ENCODE results near the gene PEX26. TPM values are rescaled to one million over a fixed set of nuclear protein-coding genes. Genes with fewer than 3 reads are reported as not detected.

Gene PEX26
- total RNA-seq, 2 experiments from 2014 or later: 17.6 to 43.5 TPM

DNA sequence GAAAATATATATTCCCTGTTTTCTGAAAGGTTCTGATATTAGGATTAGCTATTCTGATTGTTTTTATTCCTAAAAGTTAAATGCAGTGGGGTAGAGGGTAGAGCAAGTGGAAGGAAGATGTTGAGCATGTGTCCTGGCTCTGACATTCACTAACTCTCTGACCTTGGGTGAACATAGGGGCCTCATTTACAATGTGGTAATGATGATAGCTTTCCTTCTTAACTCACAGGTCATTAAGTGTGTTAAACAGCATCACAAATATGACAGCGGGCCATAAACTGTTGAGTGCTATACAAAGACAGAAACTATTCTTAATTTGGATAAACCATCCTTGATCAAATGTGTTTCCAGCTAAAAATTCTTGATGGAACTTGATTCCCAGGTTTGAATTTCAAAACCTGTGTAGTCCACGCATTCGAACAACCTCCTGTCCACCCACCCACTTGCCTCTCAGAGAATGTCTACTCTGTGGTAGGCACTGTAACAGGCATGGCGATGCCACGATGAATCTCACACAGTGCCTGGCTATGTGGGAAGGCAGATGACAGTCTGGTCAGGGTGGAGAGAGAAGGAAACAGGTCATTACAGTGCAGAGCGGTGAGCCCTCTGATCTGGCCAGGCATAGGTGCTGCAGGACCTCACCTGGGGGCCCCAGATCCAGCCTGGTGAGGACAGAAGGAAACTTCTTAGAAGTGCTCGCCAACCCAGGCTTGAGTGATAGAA lies 19.3 kb upstream of the PEX26 start:
- no peaks in the 10 kb centered on the region for H3K9me3 ChIP-seq (ENCODE audit: low read length)
- H3K79me2 ChIP-seq (ENCODE audit: insufficient read depth, low read depth, low read length): 0 out of 2 replicates have a peak, but pooled peaks cover 7% of the 10 kb centered on the region
- peak overlapping the region; percentile 58 for H3K4me2 ChIP-seq (ENCODE audit: low read length)
- peak overlapping the region; percentile 50 for H3K4me3 ChIP-seq (ENCODE audit: low read depth, low read length, poor library complexity, severe bottlenecking)
- DNase-seq (ENCODE audit: low spot score): no peak
- intact Hi-C loops (cut with micrococcal nuclease; ENCODE audit: unreplicated experiment): no loop called here
- H2AFZ ChIP-seq (ENCODE audit: low read length): peak overlapping the region; percentile 32; the same call in 1 of the 2 replicates
- H3K9me2 ChIP-seq (ENCODE audit: insufficient read depth, low read length): no peaks in the 10 kb centered on the region
- H3K27ac ChIP-seq (ENCODE audit: low read depth, low read length, poor library complexity, severe bottlenecking): peak overlapping the region; percentile 65
- TF ChIP-seq EZH2phosphoT487 (IDR thresholded peaks at IDR 0.05; ENCODE audit: borderline replicate concordance, low read depth, low read length): no peak
- TF ChIP-seq, protein P1, sequence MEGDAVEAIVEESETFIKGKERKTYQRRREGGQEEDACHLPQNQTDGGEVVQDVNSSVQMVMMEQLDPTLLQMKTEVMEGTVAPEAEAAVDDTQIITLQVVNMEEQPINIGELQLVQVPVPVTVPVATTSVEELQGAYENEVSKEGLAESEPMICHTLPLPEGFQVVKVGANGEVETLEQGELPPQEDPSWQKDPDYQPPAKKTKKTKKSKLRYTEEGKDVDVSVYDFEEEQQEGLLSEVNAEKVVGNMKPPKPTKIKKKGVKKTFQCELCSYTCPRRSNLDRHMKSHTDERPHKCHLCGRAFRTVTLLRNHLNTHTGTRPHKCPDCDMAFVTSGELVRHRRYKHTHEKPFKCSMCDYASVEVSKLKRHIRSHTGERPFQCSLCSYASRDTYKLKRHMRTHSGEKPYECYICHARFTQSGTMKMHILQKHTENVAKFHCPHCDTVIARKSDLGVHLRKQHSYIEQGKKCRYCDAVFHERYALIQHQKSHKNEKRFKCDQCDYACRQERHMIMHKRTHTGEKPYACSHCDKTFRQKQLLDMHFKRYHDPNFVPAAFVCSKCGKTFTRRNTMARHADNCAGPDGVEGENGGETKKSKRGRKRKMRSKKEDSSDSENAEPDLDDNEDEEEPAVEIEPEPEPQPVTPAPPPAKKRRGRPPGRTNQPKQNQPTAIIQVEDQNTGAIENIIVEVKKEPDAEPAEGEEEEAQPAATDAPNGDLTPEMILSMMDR (conservative IDR thresholded peaks at IDR 0.05; ENCODE audit: low read length): no peak
- H3K4me1 ChIP-seq (ENCODE audit: insufficient read depth, low read length, poor library complexity, severe bottlenecking): peaks cover 62% of the 10 kb centered on the region
- BruUV-seq (replicated peaks): no TSS peak
- CTCF ChIA-PET (ENCODE audit: unreplicated experiment): interaction anchor here (0.6 to 3.1 kb wide), 5 partner anchors 10 to 33 kb away, joined by 3 to 15 read pairs (median 6); no protein-coding TSS in a partner anchor
- POLR2A ChIA-PET: interaction anchor here (1.0 to 5.1 kb wide), 5 partner anchors 10 to 61 kb away, joined by 3 to 48 read pairs (median 5); no protein-coding TSS in a partner anchor
- H3K36me3 ChIP-seq (ENCODE audit: insufficient read depth, low read length): no peaks in the 10 kb centered on the region
- H4K20me1 ChIP-seq (ENCODE audit: insufficient read depth, low read length): no peaks in the 10 kb centered on the region

GRCh38 chr22:18059094-18059417 lies 18.7 kb upstream of the PEX26 start:
- Histone ChIP-seq H3K4me3 (ENCODE audit: low read depth, low read length, poor library complexity, severe bottlenecking) (no peak overlapping the region), H3K9me3 (ENCODE audit: low read length) (no peaks in the 10 kb centered on the region), H3K4me1 (ENCODE audit: insufficient read depth, low read length, poor library complexity, severe bottlenecking) (peaks cover 65% of the 10 kb centered on the region), H3K79me2 (ENCODE audit: insufficient read depth, low read depth, low read length) (0 out of 2 replicates have a peak, but pooled peaks cover 7% of the 10 kb centered on the region), H3K9me2 (ENCODE audit: insufficient read depth, low read length) (no peaks in the 10 kb centered on the region), H3K4me2 (ENCODE audit: low read length) (peak overlapping the region; percentile 58; the same call in 1 of the 2 replicates), H3K36me3 (ENCODE audit: insufficient read depth, low read length) (no peaks in the 10 kb centered on the region), H3K27ac (ENCODE audit: low read depth, low read length, poor library complexity, severe bottlenecking) (no peak overlapping the region), H4K20me1 (ENCODE audit: insufficient read depth, low read length) (no peaks in the 10 kb centered on the region), H2AFZ (ENCODE audit: low read length) (no peak overlapping the region; the same call in 1 of the 2 replicates)
- DNase-seq (ENCODE audit: low spot score): no peak
- ChIA-PET POLR2A (interaction anchor here (1.0 to 5.1 kb wide), 5 partner anchors 10 to 62 kb away, joined by 3 to 48 read pairs (median 5); no protein-coding TSS in a partner anchor), CTCF (ENCODE audit: unreplicated experiment) (interaction anchor here (2.0 kb wide), 1 partner anchor 30 kb away, joined by 5 read pairs; no protein-coding TSS in a partner anchor)
- intact Hi-C loops (cut with micrococcal nuclease; ENCODE audit: unreplicated experiment): no loop called here
- BruUV-seq (replicated peaks): no TSS peak
- no peak for TF ChIP-seq EZH2phosphoT487 (IDR thresholded peaks at IDR 0.05; ENCODE audit: borderline replicate concordance, low read depth, low read length)
- TF ChIP-seq, protein P1 (conservative IDR thresholded peaks at IDR 0.05; ENCODE audit: low read length): no peak

DNA sequence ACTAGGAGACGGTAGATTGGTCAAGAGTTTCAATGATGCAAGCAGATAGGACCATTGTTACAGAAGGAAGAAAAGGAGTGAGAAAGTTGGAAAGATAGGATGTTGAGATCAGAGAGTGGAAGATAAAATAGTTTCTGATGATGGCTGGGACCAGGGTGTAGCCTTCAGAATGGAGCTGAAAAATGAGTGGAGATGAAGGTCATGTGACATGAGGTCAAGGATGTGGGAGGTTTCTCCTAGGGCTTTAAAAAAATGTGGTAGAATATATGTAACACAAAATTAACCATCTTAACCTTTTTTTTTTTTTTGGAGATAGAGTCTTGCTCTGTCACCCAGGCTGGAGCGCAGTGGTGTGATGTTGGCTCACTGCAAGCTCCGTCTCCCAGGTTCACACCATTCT lies 18.3 kb upstream of the PEX26 start:
- POLR2A ChIA-PET: interaction anchor here (5.1 kb wide), 1 partner anchor 30 kb away, joined by 48 read pairs; no protein-coding TSS in a partner anchor

More for the DNA sequence above, 18.3 kb upstream of the PEX26 start:
- DNase-seq (ENCODE audit: low spot score): no peak
- intact Hi-C loops (cut with micrococcal nuclease; ENCODE audit: unreplicated experiment): no loop called here
- Histone ChIP-seq H3K4me1 (ENCODE audit: insufficient read depth, low read length, poor library complexity, severe bottlenecking) (peaks cover 68% of the 10 kb centered on the region), H3K9me2 (ENCODE audit: insufficient read depth, low read length) (no peaks in the 10 kb centered on the region), H2AFZ (ENCODE audit: low read length) (no peak overlapping the region), H3K79me2 (ENCODE audit: insufficient read depth, low read depth, low read length) (0 out of 2 replicates have a peak, but pooled peaks cover 7% of the 10 kb centered on the region), H3K4me2 (ENCODE audit: low read length) (0 out of 2 replicates have a peak overlapping the region, but pooled peaks have one; percentile 58), H3K4me3 (ENCODE audit: low read depth, low read length, poor library complexity, severe bottlenecking) (no peak overlapping the region), H3K27ac (ENCODE audit: low read depth, low read length, poor library complexity, severe bottlenecking) (no peak overlapping the region), H3K36me3 (ENCODE audit: insufficient read depth, low read length) (no peaks in the 10 kb centered on the region), H3K9me3 (ENCODE audit: low read length) (no peaks in the 10 kb centered on the region), H4K20me1 (ENCODE audit: insufficient read depth, low read length) (no peaks in the 10 kb centered on the region)
- TF ChIP-seq, protein P1 (conservative IDR thresholded peaks at IDR 0.05; ENCODE audit: low read length): no peak
- TF ChIP-seq EZH2phosphoT487 (IDR thresholded peaks at IDR 0.05; ENCODE audit: borderline replicate concordance, low read depth, low read length): no peak
- BruUV-seq (replicated peaks): no TSS peak
- CTCF ChIA-PET (ENCODE audit: unreplicated experiment): no interaction called here
